Renal cortex interstitium (tissue), 11 donors: ENCODE measurements around the gene RNF169. TPM values are rescaled to one million over a fixed set of nuclear protein-coding genes. Genes with fewer than 3 reads are reported as not detected.
"Not testable (repeated sequence)": the region's sequence is repeated elsewhere in the genome, so short reads cannot be mapped to it uniquely, and the experiment has no call there.

Experiments used
- DNase-seq, 11 donors: peaks; one replicate each; pipeline ENCODE4 v3.0.0-alpha.2; 2013; ENCODE audit warnings: low read depth in 9 of 11, low spot score in 4 of 11; ENCODE audit errors: extremely low read depth in 1 of 11
- polyA plus RNA-seq, 3 donors: library from polyadenylated mRNA; unstranded; fragments of 120-200 nt; gene quantifications; one replicate each; pipeline ENCODE4 v1.2.1, GENCODE V29; 2013; ENCODE audit not compliant: insufficient read length in 3 of 3

Gene RNF169
- polyA plus RNA-seq, 3 donors, result 17.0 to 20.7 (median 18.2) TPM

- no peak for DNase-seq
Observed at GRCh38 chr11:74784234-74784633, 35.6 kb downstream of the RNF169 start.

- no peak for DNase-seq
Observed at GRCh38 chr11:74784726-74785125, 36.1 kb downstream of the RNF169 start.

GRCh38 chr11:74786574-74786973 lies 37.9 kb downstream of the RNF169 start:
- no peak for DNase-seq

- DNase-seq, result no peak
Observed at GRCh38 chr11:74791333-74792100, 42.9 kb downstream of the RNF169 start.

- no peak for DNase-seq
Observed at GRCh38 chr11:74806267-74806666, 57.6 kb downstream of the RNF169 start.

- DNase-seq, result no peak
Observed at GRCh38 chr11:74809801-74810200, 61.2 kb downstream of the RNF169 start.

- no peak for DNase-seq
Observed at GRCh38 chr11:74815966-74816365, 67.3 kb downstream of the RNF169 start.

- DNase-seq, result no peak
Observed at GRCh38 chr11:74816664-74817063, 68.0 kb downstream of the RNF169 start.

GRCh38 chr11:74818283-74818946 lies 69.8 kb downstream of the RNF169 start:
- DNase-seq, result no peak

- DNase-seq, result no peak
Observed at GRCh38 chr11:74819400-74819799, 70.8 kb downstream of the RNF169 start.

- no peak for DNase-seq
Observed at GRCh38 chr11:74820763-74821162, 72.1 kb downstream of the RNF169 start.

- peak; percentile 66 to 90 (median 80) for DNase-seq
Observed at GRCh38 chr11:74822170-74822569, 73.5 kb downstream of the RNF169 start.

GRCh38 chr11:74824285-74824982 lies 75.8 kb downstream of the RNF169 start:
- DNase-seq, result no peak

GRCh38 chr11:74825596-74825995 lies 76.9 kb downstream of the RNF169 start:
- DNase-seq, result not testable (repeated sequence)

- no peak for DNase-seq
Observed at GRCh38 chr11:74826901-74827300, 78.3 kb downstream of the RNF169 start.

GRCh38 chr11:74837191-74837590 lies 88.5 kb downstream of the RNF169 start:
- no peak for DNase-seq

- no peak for DNase-seq
Observed at GRCh38 chr11:74838188-74838587, 89.5 kb downstream of the RNF169 start.

- DNase-seq, result no peak
Observed at GRCh38 chr11:74839446-74839845, 90.8 kb downstream of the RNF169 start.

GRCh38 chr11:74839971-74840370 lies 91.3 kb downstream of the RNF169 start:
- DNase-seq, result no peak

GRCh38 chr11:74840486-74840885 lies 91.8 kb downstream of the RNF169 start:
- no peak for DNase-seq
